Measurements from ENCODE around the gene CSAD.
"Not testable (repeated sequence)": the region's sequence is repeated elsewhere in the genome, so short reads cannot be mapped to it uniquely, and the experiment has no call there.

The CSAD gene

GRCh38 chr12:53197011-53197640 lies 16.4 kb upstream of the CSAD start:
- no peak for FAIRE-seq

- FAIRE-seq, result no peak
Observed at GRCh38 chr12:53196486-53196885, 15.8 kb upstream of the CSAD start.

GRCh38 chr12:53195516-53196420 lies 15.0 kb upstream of the CSAD start:
- FAIRE-seq, result no peak

GRCh38 chr12:53194973-53195372 lies 14.2 kb upstream of the CSAD start:
- no peak for FAIRE-seq

- FAIRE-seq, result no peak
Observed at GRCh38 chr12:53193985-53194716, 13.4 kb upstream of the CSAD start.

- no peak for FAIRE-seq
Observed at GRCh38 chr12:53193040-53193439, 12.3 kb upstream of the CSAD start.

GRCh38 chr12:53192531-53193021 lies 11.9 kb upstream of the CSAD start:
- no peak for FAIRE-seq

GRCh38 chr12:53191885-53192530 lies 11.3 kb upstream of the CSAD start:
- FAIRE-seq, result no peak

GRCh38 chr12:53191096-53191884 lies 10.6 kb upstream of the CSAD start:
- FAIRE-seq, result no peak

- FAIRE-seq, result no peak
Observed at GRCh38 chr12:53190108-53190729, 9.5 kb upstream of the CSAD start.

GRCh38 chr12:53187145-53187899 lies 6.6 kb upstream of the CSAD start:
- FAIRE-seq, result no peak

GRCh38 chr12:53186745-53187144 lies 6.0 kb upstream of the CSAD start:
- FAIRE-seq, result no peak

GRCh38 chr12:53185582-53186153 lies 4.9 kb upstream of the CSAD start:
- no peak for FAIRE-seq

- FAIRE-seq, result no peak
Observed at GRCh38 chr12:53184828-53185227, 4.1 kb upstream of the CSAD start.

- no peak for FAIRE-seq
Observed at GRCh38 chr12:53182903-53183302, 2.2 kb upstream of the CSAD start.

- FAIRE-seq, result no peak
Observed at GRCh38 chr12:53181935-53182334, 1.2 kb upstream of the CSAD start.

GRCh38 chr12:53180931-53181645 lies 363 bp upstream of the CSAD start:
- no peak for FAIRE-seq

- no peak for FAIRE-seq
Observed at GRCh38 chr12:53179687-53180219, 972 bp downstream of the CSAD start.

- not testable (repeated sequence) for FAIRE-seq
Observed at GRCh38 chr12:53178803-53179202, 1.9 kb downstream of the CSAD start.

Data from G401.6 (cell line).